Activated CD8-positive, alpha-beta T cell treated with anti-CD3 and anti-CD28 coated beads, Interleukin-2, amount 10 ng/mL, durations not matched to agents 7 days and 5 days (primary cell): Measurements from ENCODE around the gene ORAI3. TPM values are rescaled to one million over a fixed set of nuclear protein-coding genes. Genes with fewer than 3 reads are reported as not detected.

ENCODE experiments used
- ATAC-seq: fragments of 150-1000 bp; cut with Tn5 transposase; one replicate; pipeline ENCODE4 v1.10.0; 2021; ENCODE audit warnings: moderate library complexity
- CTCF ChIA-PET: fragments of 350-600 bp; sonication (Branson Sonifier 250); formaldehyde crosslinking; loops from one replicate; lab custom pipeline; 2021; ENCODE audit warnings: antibody characterized with exemption; lab: Charles Lee
- POLR2A ChIA-PET: fragments of 350-600 bp; sonication (Branson Sonifier 250); formaldehyde crosslinking; loops from one replicate; lab custom pipeline; 2021; ENCODE audit warnings: antibody characterized with exemption; lab: Charles Lee
- DNase-seq: peaks from one replicate; pipeline ENCODE4 v3.0.0-alpha.2; 2020
- H3K27ac Mint-ChIP-seq: one replicate; pipeline ENCODE4 v1.8.0; 2021; ENCODE audit warnings: mild to moderate bottlenecking, mixed read lengths
- H3K27me3 Mint-ChIP-seq: one replicate; pipeline ENCODE4 v1.8.0; 2021; ENCODE audit warnings: low read depth, mixed read lengths
- H3K36me3 Mint-ChIP-seq: one replicate; pipeline ENCODE4 v1.8.0; 2021; ENCODE audit warnings: low read depth, mixed read lengths
- H3K4me1 Mint-ChIP-seq: one replicate; pipeline ENCODE4 v1.8.0; 2021; ENCODE audit warnings: low read depth, mixed read lengths
- H3K4me3 Mint-ChIP-seq: one replicate; pipeline ENCODE4 v1.8.0; 2021; ENCODE audit warnings: mild to moderate bottlenecking, mixed read lengths
- H3K9me3 Mint-ChIP-seq: one replicate; pipeline ENCODE4 v1.8.0; 2022; ENCODE audit warnings: mixed read lengths; ENCODE audit not compliant: insufficient read depth
- total RNA-seq, 2 experiments: library from RNA; stranded (reverse); gene quantifications; one replicate each; pipeline ENCODE4 v1.2.3, GENCODE V29; 2021

ORAI3 gene
- 10 to 100 TPM; 21.4 to 23.1 TPM for total RNA-seq

GRCh38 chr16:30948667-30949649 is at the start of gene ORAI3:
Gene ORAI3, plus strand, starts transcription at chr16:30949068. Its CDS starts 222 bp downstream, at chr16:30949290.
- Mint-ChIP-seq H3K27me3 (no peaks in the 10 kb centered on the region), H3K27ac (peak within 1 kb of the TSS; percentile 82), H3K4me3 (peak within 1 kb of the TSS; percentile 96), H3K4me1 (peaks cover 31% of the 10 kb centered on the region), H3K36me3 (peaks cover 21% of the 10 kb centered on the region), H3K9me3 (no peaks in the 10 kb centered on the region)
- peak; percentile 66 for ATAC-seq
- DNase-seq: peak; percentile 61
- POLR2A ChIA-PET: interaction anchor here (0.9 to 1.4 kb wide), 4 partner anchors 8 to 125 kb away, joined by 3 to 5 read pairs (median 4); partner anchors contain the start of genes SETD1A, ZNF646 and ZNF668
- CTCF ChIA-PET: interaction anchor here (1.0 to 7.1 kb wide), 7 partner anchors 8 to 193 kb away, joined by 3 to 95 read pairs (median 8); partner anchors contain the start of genes KAT8 and SETD1A

- no peaks in the 10 kb centered on the region for H3K27me3 Mint-ChIP-seq
- ATAC-seq: no peak
- H3K27ac Mint-ChIP-seq: no peak overlapping the region
- no peaks in the 10 kb centered on the region for H3K9me3 Mint-ChIP-seq
- ChIA-PET CTCF (interaction anchor here (3.8 to 7.1 kb wide), 2 partner anchors 42 to 55 kb away, joined by 22 to 127 read pairs; no protein-coding TSS in a partner anchor), POLR2A (interaction anchor here (4.0 kb wide), 1 partner anchor 24 kb away, joined by 73 read pairs; no protein-coding TSS in a partner anchor)
- H3K36me3 Mint-ChIP-seq: peaks cover 3% of the 10 kb centered on the region
- DNase-seq: no peak
- peaks cover 66% of the 10 kb centered on the region for H3K4me1 Mint-ChIP-seq
- H3K4me3 Mint-ChIP-seq: no peak overlapping the region
Observed at GRCh38 chr16:30899794-30900193, 49.1 kb upstream of the ORAI3 start.

GRCh38 chr16:30900588-30900987 is 48.3 kb upstream of the ORAI3 start:
- ATAC-seq: no peak
- H3K9me3 Mint-ChIP-seq: no peaks in the 10 kb centered on the region
- no peak overlapping the region for H3K4me3 Mint-ChIP-seq
- peaks cover 3% of the 10 kb centered on the region for H3K36me3 Mint-ChIP-seq
- ChIA-PET CTCF (interaction anchor here (0.9 to 7.1 kb wide), 12 partner anchors 9 to 126 kb away, joined by 3 to 127 read pairs (median 11); no protein-coding TSS in a partner anchor), POLR2A (interaction anchor here (0.6 to 4.0 kb wide), 11 partner anchors 10 to 973 kb away, joined by 3 to 73 read pairs (median 5); partner anchors contain the start of genes FUS and ZNF267)
- H3K4me1 Mint-ChIP-seq: peaks cover 62% of the 10 kb centered on the region
- H3K27ac Mint-ChIP-seq: peak overlapping the region; percentile 83
- no peak for DNase-seq
- H3K27me3 Mint-ChIP-seq: no peaks in the 10 kb centered on the region

DNA sequence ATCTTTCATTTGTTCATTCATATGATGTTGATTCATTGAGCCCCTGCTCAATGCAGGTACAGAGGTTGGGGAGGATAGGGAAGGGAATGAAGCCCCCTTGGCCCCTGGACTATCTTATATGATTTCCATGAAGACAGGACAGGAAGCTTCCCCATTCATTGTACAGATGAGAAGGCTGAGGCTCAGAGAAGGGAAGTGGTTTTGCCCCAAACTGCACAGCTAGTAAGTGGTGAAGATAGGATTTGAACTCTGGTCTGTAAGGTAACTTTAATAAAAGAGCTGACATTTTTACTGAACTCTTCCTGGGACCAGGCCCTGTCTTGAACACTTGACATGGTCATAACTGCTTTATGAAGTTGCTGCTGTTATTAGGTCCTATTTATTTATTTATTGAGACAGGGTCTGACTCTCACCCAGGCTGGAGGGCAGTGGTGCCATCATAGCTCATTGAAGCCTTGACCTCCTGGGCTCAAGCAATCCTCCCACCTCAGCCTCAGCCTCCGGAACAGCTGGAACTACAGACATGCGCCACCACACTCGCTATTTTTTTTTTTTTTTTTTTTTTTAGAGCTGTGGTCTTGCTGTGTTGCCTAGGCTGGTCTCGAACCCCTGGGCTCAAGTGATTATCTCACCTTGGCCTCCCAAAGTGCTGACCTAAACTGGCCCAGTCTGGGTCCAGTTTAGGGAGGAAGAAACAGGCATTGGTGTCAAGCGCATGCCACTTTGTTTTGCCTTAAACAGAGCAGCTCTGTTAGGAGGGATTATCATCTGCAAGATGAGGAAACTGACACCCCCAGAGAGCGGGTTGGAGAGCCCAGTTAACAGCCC is 47.5 kb upstream of the ORAI3 start:
- Mint-ChIP-seq H3K36me3 (peaks cover 3% of the 10 kb centered on the region), H3K9me3 (no peaks in the 10 kb centered on the region), H3K27ac (peak overlapping the region; percentile 83), H3K4me1 (peaks cover 55% of the 10 kb centered on the region), H3K4me3 (peak overlapping the region; percentile 70), H3K27me3 (no peaks in the 10 kb centered on the region)
- ChIA-PET CTCF (interaction anchor here (0.8 to 7.1 kb wide), 26 partner anchors 9 to 173 kb away, joined by 3 to 127 read pairs (median 5); partner anchors contain the start of genes ZNF646 and ZNF668), POLR2A (interaction anchor here (0.6 to 4.0 kb wide), 17 partner anchors 8 to 972 kb away, joined by 3 to 73 read pairs (median 5); partner anchors contain the start of genes BCL7C, FUS, PHKG2 and ZNF267)
- no peak for ATAC-seq
- peak; percentile 43 for DNase-seq

GRCh38 chr16:30902029-30902972 is 46.6 kb upstream of the ORAI3 start:
- ATAC-seq: peak; percentile 85
- peak overlapping the region; percentile 99 for H3K27ac Mint-ChIP-seq
- ChIA-PET CTCF (interaction anchor here (0.8 to 7.1 kb wide), 26 partner anchors 10 to 172 kb away, joined by 3 to 127 read pairs (median 5); partner anchors contain the start of genes ZNF646 and ZNF668), POLR2A (interaction anchor here (0.6 to 4.0 kb wide), 18 partner anchors 9 to 278 kb away, joined by 3 to 73 read pairs (median 5); partner anchors contain the start of genes BCL7C, FUS and PHKG2)
- H3K4me3 Mint-ChIP-seq: peak overlapping the region; percentile 90
- peaks cover 48% of the 10 kb centered on the region for H3K4me1 Mint-ChIP-seq
- no peaks in the 10 kb centered on the region for H3K27me3 Mint-ChIP-seq
- no peaks in the 10 kb centered on the region for H3K9me3 Mint-ChIP-seq
- H3K36me3 Mint-ChIP-seq: peaks cover 3% of the 10 kb centered on the region
- peak; percentile 70 for DNase-seq

- DNase-seq: peak; percentile 54
- ChIA-PET POLR2A (interaction anchor here (0.7 to 4.0 kb wide), 12 partner anchors 10 to 243 kb away, joined by 3 to 73 read pairs (median 5); partner anchors contain the start of genes BCL7C and PHKG2), CTCF (interaction anchor here (1.0 to 7.1 kb wide), 16 partner anchors 11 to 129 kb away, joined by 3 to 127 read pairs (median 8); no protein-coding TSS in a partner anchor)
- Mint-ChIP-seq H3K4me1 (peaks cover 54% of the 10 kb centered on the region), H3K27me3 (no peaks in the 10 kb centered on the region), H3K27ac (peak overlapping the region; percentile 99), H3K36me3 (peaks cover 3% of the 10 kb centered on the region), H3K9me3 (no peaks in the 10 kb centered on the region), H3K4me3 (peak overlapping the region; percentile 90)
- ATAC-seq: peak; percentile 32
Observed at GRCh38 chr16:30903002-30903401, 45.9 kb upstream of the ORAI3 start.

GRCh38 chr16:30903596-30903995 is 45.3 kb upstream of the ORAI3 start:
- H3K9me3 Mint-ChIP-seq: no peaks in the 10 kb centered on the region
- peaks cover 3% of the 10 kb centered on the region for H3K36me3 Mint-ChIP-seq
- CTCF ChIA-PET: interaction anchor here (1.6 to 7.1 kb wide), 3 partner anchors 38 to 59 kb away, joined by 6 to 127 read pairs (median 22); no protein-coding TSS in a partner anchor
- H3K4me1 Mint-ChIP-seq: peaks cover 55% of the 10 kb centered on the region
- DNase-seq (no peak), ATAC-seq (no peak)
- H3K27ac Mint-ChIP-seq: peak overlapping the region; percentile 99
- H3K4me3 Mint-ChIP-seq: peak overlapping the region; percentile 4
- no peaks in the 10 kb centered on the region for H3K27me3 Mint-ChIP-seq
- POLR2A ChIA-PET: interaction anchor here (1.6 to 4.0 kb wide), 5 partner anchors 13 to 243 kb away, joined by 5 to 73 read pairs (median 12); partner anchors contain the start of gene PHKG2

- no peak for ATAC-seq
- peaks cover 58% of the 10 kb centered on the region for H3K4me1 Mint-ChIP-seq
Observed at GRCh38 chr16:30904114-30904780, 44.6 kb upstream of the ORAI3 start.

DNA sequence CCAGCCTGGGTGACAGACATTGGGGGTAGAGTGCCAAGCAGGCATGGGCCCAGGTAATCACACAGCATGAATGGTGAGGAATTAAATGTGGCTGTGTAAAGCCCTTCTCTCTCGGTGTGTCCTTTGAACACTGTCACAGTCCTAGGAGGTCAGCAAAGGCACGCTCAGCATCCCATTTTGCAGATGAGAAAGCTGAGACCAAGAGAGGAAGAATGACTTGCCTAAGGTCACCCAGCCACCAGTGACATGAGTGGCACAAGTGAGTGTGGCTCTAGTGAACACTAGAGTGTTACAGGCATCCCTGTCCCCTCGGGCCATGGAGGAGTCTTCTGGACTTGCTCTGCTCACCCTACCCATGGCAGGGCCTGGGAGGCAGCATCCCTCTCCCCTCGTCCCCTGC is 41.8 kb upstream of the ORAI3 start:
- peaks cover 38% of the 10 kb centered on the region for H3K4me1 Mint-ChIP-seq
- ATAC-seq (no peak), DNase-seq (no peak)
- peaks cover 3% of the 10 kb centered on the region for H3K36me3 Mint-ChIP-seq
- no peak overlapping the region for H3K4me3 Mint-ChIP-seq
- no peaks in the 10 kb centered on the region for H3K27me3 Mint-ChIP-seq
- POLR2A ChIA-PET: interaction anchor here (0.6 kb wide), 1 partner anchor 201 kb away, joined by 3 read pairs; no protein-coding TSS in a partner anchor
- CTCF ChIA-PET: interaction anchor here (2.2 kb wide), 1 partner anchor 62 kb away, joined by 15 read pairs; no protein-coding TSS in a partner anchor
- no peaks in the 10 kb centered on the region for H3K9me3 Mint-ChIP-seq
- H3K27ac Mint-ChIP-seq: no peak overlapping the region

More at GRCh38 chr16:30904114-30904780, 44.6 kb upstream of the ORAI3 start:
- CTCF ChIA-PET: interaction anchor here (0.9 to 1.6 kb wide), 4 partner anchors 59 to 238 kb away, joined by 3 to 6 read pairs (median 4); no protein-coding TSS in a partner anchor
- Mint-ChIP-seq H3K36me3 (peaks cover 3% of the 10 kb centered on the region), H3K27me3 (no peaks in the 10 kb centered on the region), H3K27ac (peak overlapping the region; percentile 99), H3K4me3 (peak overlapping the region; percentile 4), H3K9me3 (no peaks in the 10 kb centered on the region)
- POLR2A ChIA-PET: interaction anchor here (1.0 kb wide), 1 partner anchor 22 kb away, joined by 3 read pairs; no protein-coding TSS in a partner anchor
- DNase-seq: no peak
